Small intestine (tissue), 7 donors: Measurements from ENCODE around the gene MTR. TPM values are rescaled to one million over a fixed set of nuclear protein-coding genes. Genes with fewer than 3 reads are reported as not detected.
"Not testable (repeated sequence)": the region's sequence is repeated elsewhere in the genome, so short reads cannot be mapped to it uniquely, and the experiment has no call there.

Source experiments
- DNase-seq, 2 donors: peaks; one replicate each; pipeline versions ENCODE4 v3.0.0 to v3.0.0-alpha.2; 2013
- FAIRE-seq: peaks from 2 replicates; lab custom pipeline; 2012; peaks lifted over from hg19 to GRCh38; lab: Jason Lieb, UNC
- H3K27ac ChIP-seq, 3 donors: one replicate each; pipeline ENCODE4 v1.5.1; 2013; ENCODE audit warnings: low read length in 2 of 3, mild to moderate bottlenecking in 2 of 3, control low read depth in 1 of 3, inconsistent platforms in 1 of 3, low read depth in 1 of 3, moderate library complexity in 1 of 3
- H3K27me3 ChIP-seq, 3 donors: one replicate each; pipeline ENCODE4 v1.6.1; 2013; ENCODE audit warnings: low read length in 3 of 3, inconsistent platforms in 1 of 3; ENCODE audit not compliant: control insufficient read depth in 3 of 3, insufficient read depth in 3 of 3
- H3K36me3 ChIP-seq, 3 donors: one replicate each; pipeline ENCODE4 v1.6.1; 2013; ENCODE audit warnings: low read length in 3 of 3, inconsistent platforms in 1 of 3, low read depth in 1 of 3, mild to moderate bottlenecking in 1 of 3, moderate library complexity in 1 of 3; ENCODE audit not compliant: control insufficient read depth in 3 of 3, insufficient read depth in 2 of 3
- H3K4me1 ChIP-seq, 3 donors: one replicate each; pipeline ENCODE4 v1.6.1; 2013; ENCODE audit warnings: low read length in 2 of 3, inconsistent platforms in 1 of 3, low read depth in 1 of 3, mild to moderate bottlenecking in 1 of 3, moderate library complexity in 1 of 3; ENCODE audit not compliant: control insufficient read depth in 3 of 3, insufficient read depth in 2 of 3
- H3K4me3 ChIP-seq, 3 donors: one replicate each; pipeline ENCODE4 v1.5.1; 2013; ENCODE audit warnings: low read length in 3 of 3, control low read depth in 1 of 3, inconsistent platforms in 1 of 3, low read depth in 1 of 3, mild to moderate bottlenecking in 1 of 3, moderate library complexity in 1 of 3
- H3K9me3 ChIP-seq, 2 donors: one replicate each; pipeline ENCODE4 v1.6.1; 2013; ENCODE audit warnings: low read depth in 1 of 2, low read length in 1 of 2; ENCODE audit not compliant: control insufficient read depth in 2 of 2, insufficient read depth in 1 of 2
- WGBS, 3 donors: extraction: QIAGEN DNeasy Blood & Tissue Kit; methylation state at CpG; one replicate each; pipeline ENCODE4 v1.1.7; 2013; 5-methylcytosine and 5-hydroxymethylcytosine counted together
- polyA plus RNA-seq, 4 donors: library from polyadenylated mRNA; stranded (reverse) in 3 of 4; unstranded in 1 of 4; fragments of 200-250 nt in 3 of 4; fragments of 120-200 nt in 1 of 4; gene quantifications; one replicate each; pipeline versions ENCODE4 v1.2.1 to v1.2.3, GENCODE V29; 2013
- donor health status: healthy with polysubstance abuse.
- donor health status: control.
- donor health status: control.
- donor health status: Bipolar disorder and iron deficiency.
- donor health status: healthy.

Gene MTR
- polyA plus RNA-seq, 4 donors = 2.2 to 17.8 (median 4.5) TPM

- WGBS, 3 donors = 87 to 96% (median 95%) methylated on average over 7 of the region's 7 CpGs
- not testable (repeated sequence) for H3K4me1 ChIP-seq, FAIRE-seq, H3K9me3 ChIP-seq, H3K36me3 ChIP-seq, DNase-seq, H3K4me3 ChIP-seq, H3K27ac ChIP-seq, H3K27me3 ChIP-seq
These were observed 116.0 kb downstream of the MTR start for GRCh38 chr1:236911047-236911446.

DNA sequence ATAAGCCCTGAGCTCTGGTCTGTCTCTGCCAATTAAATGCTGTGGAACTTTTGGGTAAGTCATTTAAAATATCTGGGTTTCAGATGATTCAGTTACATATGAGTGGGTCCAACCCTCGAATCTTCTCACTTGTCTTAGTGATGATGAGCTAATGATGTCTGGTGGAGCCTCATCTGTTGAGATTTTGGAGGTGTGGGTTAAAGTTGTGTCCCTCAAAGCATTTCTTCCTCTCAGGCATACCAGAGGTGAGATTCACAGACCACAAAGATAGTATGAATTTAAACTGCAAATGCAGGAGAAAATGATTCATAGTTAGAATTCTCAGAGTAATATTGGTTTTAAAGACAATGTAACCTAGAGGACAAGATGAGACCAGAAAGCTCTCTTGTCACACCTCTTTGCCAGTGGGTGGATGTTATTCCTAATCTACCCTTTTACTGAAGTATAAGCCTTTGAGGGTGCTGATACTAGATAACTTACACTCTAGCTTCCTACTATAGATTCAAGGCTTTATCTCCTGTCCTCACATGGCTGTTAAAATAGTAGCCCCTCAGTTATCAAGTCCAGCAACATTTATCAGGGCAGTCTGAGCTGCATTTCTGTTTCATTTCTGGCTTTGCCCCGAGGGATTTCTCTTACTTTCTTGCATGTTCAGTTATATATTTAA lies 118.4 kb downstream of the MTR start:
- no peak for FAIRE-seq
- Histone ChIP-seq H3K9me3 (peaks cover 0 to 9% of the 10 kb centered on the region in 2 donors), H3K36me3 (no peaks in the 10 kb centered on the region), H3K27ac (no peak overlapping the region), H3K4me3 (no peak overlapping the region), H3K4me1 (no peaks in the 10 kb centered on the region), H3K27me3 (no peaks in the 10 kb centered on the region)
- 45 to 64% (median 59%) methylated on average over 2 of the region's 2 CpGs for WGBS, 3 donors
- no peak for DNase-seq

DNA sequence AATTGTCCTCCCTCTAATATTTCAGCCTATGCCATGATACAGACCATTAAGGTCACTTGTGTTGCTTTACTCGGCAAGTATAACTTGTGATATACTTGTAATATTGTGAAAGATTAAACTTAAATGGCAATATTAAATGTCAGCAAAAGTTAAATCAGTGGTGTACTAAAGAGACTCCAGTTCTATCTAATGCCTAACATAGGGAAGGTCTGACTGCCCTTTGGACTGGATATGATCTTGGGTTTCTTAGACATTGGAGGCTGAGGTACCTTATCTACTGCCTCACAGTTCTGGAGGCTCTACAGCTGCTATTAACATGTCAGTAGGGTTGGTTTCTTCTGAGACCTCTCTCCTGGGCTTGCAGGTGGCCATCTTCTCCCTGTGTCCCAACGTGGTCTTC lies 119.3 kb downstream of the MTR start:
- no peak overlapping the region for H3K27ac ChIP-seq
- H3K36me3 ChIP-seq = no peaks in the 10 kb centered on the region
- WGBS, 3 donors = 75 to 90% (median 81%) methylated on average over 2 of the region's 2 CpGs
- no peaks in the 10 kb centered on the region for H3K27me3 ChIP-seq
- H3K9me3 ChIP-seq = peaks cover 0 to 9% of the 10 kb centered on the region in 2 donors
- DNase-seq (no peak), FAIRE-seq (no peak)
- H3K4me3 ChIP-seq = no peak overlapping the region
- H3K4me1 ChIP-seq = no peaks in the 10 kb centered on the region

DNA sequence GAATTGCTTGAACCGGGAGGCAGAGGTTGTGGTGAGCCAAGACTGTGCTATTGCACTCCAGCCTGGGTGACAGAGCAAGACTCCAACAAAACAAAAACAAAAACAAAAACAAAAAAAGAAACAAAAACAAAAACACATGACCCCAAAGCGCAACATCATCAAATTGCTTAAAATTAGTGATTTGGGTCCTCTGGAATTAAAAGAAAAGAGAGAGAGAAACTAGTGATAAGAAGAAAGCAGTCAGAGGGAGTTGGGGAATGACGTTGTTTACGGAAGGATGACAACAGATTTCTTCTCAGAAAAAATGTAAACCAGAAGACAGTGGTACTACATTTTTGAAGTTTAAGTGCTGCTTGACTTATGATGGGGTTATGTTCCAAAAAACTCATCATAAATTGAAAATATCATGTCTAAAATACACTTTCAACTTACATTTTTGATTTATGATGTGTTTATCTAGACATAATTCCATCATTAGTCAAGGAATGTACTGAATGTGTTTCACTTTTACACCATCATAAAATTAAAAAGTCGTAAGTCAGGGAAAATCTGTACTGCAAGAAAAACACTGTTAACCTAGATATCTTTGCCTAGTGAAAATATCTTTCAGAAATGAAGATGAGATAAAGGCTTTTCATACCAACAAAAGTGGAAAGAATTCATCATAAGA lies 121.2 kb downstream of the MTR start:
- DNase-seq (no peak), FAIRE-seq (no peak)
- no peak overlapping the region for H3K27ac ChIP-seq
- WGBS, 3 donors = 88 to 96% (median 91%) methylated on average over 5 of the region's 5 CpGs
- no peaks in the 10 kb centered on the region for H3K36me3 ChIP-seq
- no peaks in the 10 kb centered on the region for H3K27me3 ChIP-seq
- H3K4me1 ChIP-seq = no peaks in the 10 kb centered on the region
- no peak overlapping the region for H3K4me3 ChIP-seq
- H3K9me3 ChIP-seq = peaks cover 0 to 9% of the 10 kb centered on the region in 2 donors

DNA sequence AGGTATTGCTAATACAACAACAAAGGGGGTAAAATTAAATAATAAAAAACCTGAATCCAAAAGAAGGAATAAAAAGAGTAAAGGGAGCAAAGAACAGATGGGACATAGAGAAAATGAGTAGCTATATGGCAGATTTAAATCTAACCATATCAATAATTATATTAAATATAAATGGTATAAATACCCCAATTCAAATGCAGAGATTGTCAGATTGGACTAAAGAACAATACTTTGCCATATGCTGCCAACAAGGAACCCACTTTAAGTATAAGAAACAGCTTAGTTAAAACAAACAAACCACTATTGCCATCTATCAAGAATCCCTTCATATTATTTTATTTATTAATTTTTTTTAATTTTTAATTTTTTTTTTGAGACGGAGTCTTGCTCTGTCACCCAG lies 122.4 kb downstream of the MTR start:
- no peaks in the 10 kb centered on the region for H3K36me3 ChIP-seq
- DNase-seq (no peak), FAIRE-seq (no peak)
- 89 to 100% (median 93%) methylated on average over 1 of the region's 1 CpG for WGBS, 3 donors
- no peak overlapping the region for H3K4me3 ChIP-seq
- peaks cover 0 to 9% of the 10 kb centered on the region in 2 donors for H3K9me3 ChIP-seq
- no peaks in the 10 kb centered on the region for H3K4me1 ChIP-seq
- no peaks in the 10 kb centered on the region for H3K27me3 ChIP-seq
- H3K27ac ChIP-seq = no peak overlapping the region

- Histone ChIP-seq H3K27ac (no peak overlapping the region), H3K27me3 (no peaks in the 10 kb centered on the region), H3K4me1 (no peaks in the 10 kb centered on the region), H3K4me3 (no peak overlapping the region), H3K36me3 (no peaks in the 10 kb centered on the region), H3K9me3 (peaks cover 0 to 9% of the 10 kb centered on the region in 2 donors)
- 69 to 76% (median 74%) methylated on average over 3 of the region's 3 CpGs for WGBS, 3 donors
- FAIRE-seq = no peak
- no peak for DNase-seq
These were observed 125.3 kb downstream of the MTR start for GRCh38 chr1:236920286-236920894.

GRCh38 chr1:236921610-236922009 lies 126.5 kb downstream of the MTR start:
- peaks cover 0 to 4% of the 10 kb centered on the region in 2 donors for H3K9me3 ChIP-seq
- H3K27ac ChIP-seq = no peak overlapping the region
- no peaks in the 10 kb centered on the region for H3K36me3 ChIP-seq
- no peaks in the 10 kb centered on the region for H3K4me1 ChIP-seq
- H3K27me3 ChIP-seq = no peaks in the 10 kb centered on the region
- 88 to 95% (median 92%) methylated on average over 3 of the region's 3 CpGs for WGBS, 3 donors
- DNase-seq (no peak), FAIRE-seq (no peak)
- H3K4me3 ChIP-seq = no peak overlapping the region

- 83 to 90% (median 89%) methylated on average over 2 of the region's 2 CpGs for WGBS, 3 donors
- no peaks in the 10 kb centered on the region for H3K36me3 ChIP-seq
- no peak overlapping the region for H3K4me3 ChIP-seq
- no peaks in the 10 kb centered on the region for H3K27me3 ChIP-seq
- no peak for FAIRE-seq
- DNase-seq = no peak
- H3K4me1 ChIP-seq = no peaks in the 10 kb centered on the region
- H3K9me3 ChIP-seq = peaks cover 0 to 4% of the 10 kb centered on the region in 2 donors
- H3K27ac ChIP-seq = no peak overlapping the region
These were observed 127.1 kb downstream of the MTR start for GRCh38 chr1:236922190-236922589.
